Coronary artery (tissue), 2 donors: ENCODE data around the gene ANXA11.

ENCODE experiments used
- DNase-seq: peaks from one replicate; pipeline ENCODE4 v3.0.0-alpha.2; 2017; ENCODE audit warnings: low spot score
- H3K27ac ChIP-seq, 2 donors: fragments of 200-600 bp; sonication (generic); one replicate each; pipeline ENCODE4 v1.5.1; 2016 to 2019
- H3K4me3 ChIP-seq: fragments of 200-600 bp; sonication (generic); 2 replicates; pipeline ENCODE4 v1.5.1; 2016; ENCODE audit warnings: mild to moderate bottlenecking, moderate library complexity
- TF ChIP-seq, protein P1 (sequence below): fragments of 200-600 bp; sonication (generic); IDR thresholded peaks from one replicate; pipeline ENCODE4 v1.5.1; 2019; ENCODE audit warnings: antibody characterized with exemption

Gene ANXA11

DNA sequence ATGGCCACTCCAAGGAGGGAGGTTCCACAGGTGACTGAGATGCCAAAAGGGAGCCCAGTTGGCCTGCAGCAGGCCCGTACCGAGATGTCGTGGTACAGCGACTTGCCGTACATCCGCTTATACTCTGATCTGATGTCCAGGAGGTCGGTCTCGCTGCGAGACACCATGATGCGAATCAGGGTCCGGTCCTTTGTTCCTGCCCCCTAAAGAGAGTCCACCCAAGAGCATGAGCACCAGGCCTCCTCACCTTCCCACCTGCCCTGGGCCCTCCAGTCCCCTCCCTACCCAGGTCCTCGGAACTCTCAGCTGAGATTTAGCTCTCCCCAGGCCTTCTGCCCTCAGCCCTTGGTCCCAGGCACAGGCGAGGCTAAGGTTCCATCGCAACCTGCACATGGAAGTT is 47.8 kb downstream of the ANXA11 start:
- no peak for DNase-seq
- H3K27ac ChIP-seq: peak overlapping the region; percentile 86 to 95
- TF ChIP-seq, protein P1, sequence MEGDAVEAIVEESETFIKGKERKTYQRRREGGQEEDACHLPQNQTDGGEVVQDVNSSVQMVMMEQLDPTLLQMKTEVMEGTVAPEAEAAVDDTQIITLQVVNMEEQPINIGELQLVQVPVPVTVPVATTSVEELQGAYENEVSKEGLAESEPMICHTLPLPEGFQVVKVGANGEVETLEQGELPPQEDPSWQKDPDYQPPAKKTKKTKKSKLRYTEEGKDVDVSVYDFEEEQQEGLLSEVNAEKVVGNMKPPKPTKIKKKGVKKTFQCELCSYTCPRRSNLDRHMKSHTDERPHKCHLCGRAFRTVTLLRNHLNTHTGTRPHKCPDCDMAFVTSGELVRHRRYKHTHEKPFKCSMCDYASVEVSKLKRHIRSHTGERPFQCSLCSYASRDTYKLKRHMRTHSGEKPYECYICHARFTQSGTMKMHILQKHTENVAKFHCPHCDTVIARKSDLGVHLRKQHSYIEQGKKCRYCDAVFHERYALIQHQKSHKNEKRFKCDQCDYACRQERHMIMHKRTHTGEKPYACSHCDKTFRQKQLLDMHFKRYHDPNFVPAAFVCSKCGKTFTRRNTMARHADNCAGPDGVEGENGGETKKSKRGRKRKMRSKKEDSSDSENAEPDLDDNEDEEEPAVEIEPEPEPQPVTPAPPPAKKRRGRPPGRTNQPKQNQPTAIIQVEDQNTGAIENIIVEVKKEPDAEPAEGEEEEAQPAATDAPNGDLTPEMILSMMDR: no peak
- H3K4me3 ChIP-seq: no peak overlapping the region

DNA sequence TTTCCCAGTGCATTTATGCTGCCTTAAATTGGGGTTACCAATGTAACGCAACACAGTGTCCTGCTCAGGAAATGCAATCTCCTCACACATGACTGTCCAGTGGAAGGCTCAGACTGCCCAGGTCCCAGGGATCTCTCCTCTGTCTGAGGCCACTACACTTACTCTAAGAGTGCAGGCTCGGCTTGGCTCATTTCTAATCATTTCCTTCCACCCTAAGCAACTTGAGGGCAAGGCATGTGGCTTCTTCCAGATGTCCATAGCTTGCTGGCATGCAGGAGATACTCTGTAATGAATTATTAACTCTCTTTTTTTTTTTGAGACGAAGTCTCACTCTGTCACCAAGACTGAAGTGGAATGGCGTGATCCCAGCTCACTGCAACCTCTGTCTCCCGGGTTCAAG is 49.1 kb downstream of the ANXA11 start:
- TF ChIP-seq, protein P1: no peak
- no peak overlapping the region for H3K4me3 ChIP-seq
- H3K27ac ChIP-seq: peak overlapping the region; percentile 86 to 95
- no peak for DNase-seq

DNA sequence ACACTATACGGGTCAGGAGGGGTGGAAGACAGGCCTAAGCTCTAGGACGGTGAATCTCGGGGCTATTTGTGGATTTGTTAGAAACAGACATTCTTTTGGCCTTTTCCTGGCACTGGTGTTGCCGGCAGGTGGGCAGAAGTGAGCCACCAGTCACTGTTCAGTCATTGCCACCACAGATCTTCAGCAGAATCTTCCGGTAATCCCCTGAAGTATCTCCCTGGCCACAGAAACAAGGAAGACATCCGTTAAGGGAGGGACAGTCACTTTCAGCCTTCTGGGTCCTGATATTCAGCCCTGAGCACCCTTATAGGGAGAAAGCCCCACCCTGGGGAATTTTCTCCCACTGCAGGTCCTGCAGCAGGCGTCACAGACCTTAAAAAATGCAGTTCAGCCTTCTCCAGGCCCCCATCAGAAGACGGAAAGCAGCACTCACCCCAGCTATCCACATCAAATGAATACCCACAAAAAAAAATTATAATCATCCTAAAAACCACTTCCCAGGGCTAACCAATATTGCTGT is 49.6 kb downstream of the ANXA11 start:
- Histone ChIP-seq H3K27ac (peak overlapping the region; percentile 86 to 95), H3K4me3 (peak overlapping the region; percentile 24)
- no peak for DNase-seq
- TF ChIP-seq, protein P1: no peak

DNA sequence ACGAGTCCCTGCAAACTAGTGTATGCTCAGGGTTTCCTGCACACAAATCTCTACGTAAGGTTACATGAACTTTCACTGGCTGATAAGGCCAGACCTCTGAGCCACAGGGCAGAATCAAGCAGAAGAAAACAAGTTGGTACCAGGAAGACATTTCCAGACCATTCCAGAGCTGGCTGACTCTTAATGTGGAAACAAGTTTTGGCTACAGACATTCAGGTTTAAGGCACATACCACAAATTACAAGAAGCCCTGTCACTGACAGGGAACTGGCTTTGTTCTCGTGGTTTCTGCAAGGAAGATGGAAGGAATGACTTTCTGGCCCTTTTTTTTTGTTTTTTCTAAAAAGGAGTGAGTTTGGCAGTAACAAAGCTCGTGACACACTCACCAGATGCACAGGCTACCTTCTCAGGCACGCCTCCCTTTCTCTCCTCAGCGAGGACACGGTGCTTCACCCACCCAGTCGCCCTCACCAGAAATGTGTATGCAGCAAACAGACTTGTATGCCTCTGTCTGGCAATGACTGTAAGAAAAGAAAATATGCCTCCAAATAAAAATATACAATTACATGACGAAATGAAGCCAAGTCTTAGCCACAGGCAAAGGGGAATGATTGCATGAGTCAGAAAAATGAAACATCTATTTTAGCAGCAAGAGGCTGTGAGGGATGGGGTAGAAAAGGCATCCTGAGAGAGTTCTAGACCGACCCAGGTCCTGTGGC is 50.2 kb downstream of the ANXA11 start:
- no peak for DNase-seq
- Histone ChIP-seq H3K4me3 (peak overlapping the region; percentile 24), H3K27ac (peak overlapping the region; percentile 86 to 95)
- TF ChIP-seq, protein P1: no peak

DNA sequence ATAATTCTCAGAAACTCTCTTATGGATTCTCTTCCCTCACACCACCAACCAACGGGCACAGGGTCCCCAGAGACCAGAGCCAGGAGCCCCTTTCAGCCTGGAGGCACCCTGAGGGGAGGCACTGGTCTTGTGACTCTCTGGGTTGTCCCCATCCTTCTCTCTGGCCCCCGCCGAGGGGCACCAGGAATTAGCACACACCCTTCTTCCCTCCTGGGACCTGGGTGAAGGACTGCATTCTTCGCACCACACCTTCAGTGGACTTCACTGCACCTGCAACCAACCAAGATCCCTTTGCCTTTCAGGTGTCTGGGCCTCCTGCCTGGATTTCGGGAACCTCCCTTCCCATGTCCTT is 50.7 kb downstream of the ANXA11 start:
- Histone ChIP-seq H3K27ac (peak overlapping the region; percentile 86 to 95), H3K4me3 (no peak overlapping the region)
- TF ChIP-seq, protein P1: no peak
- no peak for DNase-seq

DNA sequence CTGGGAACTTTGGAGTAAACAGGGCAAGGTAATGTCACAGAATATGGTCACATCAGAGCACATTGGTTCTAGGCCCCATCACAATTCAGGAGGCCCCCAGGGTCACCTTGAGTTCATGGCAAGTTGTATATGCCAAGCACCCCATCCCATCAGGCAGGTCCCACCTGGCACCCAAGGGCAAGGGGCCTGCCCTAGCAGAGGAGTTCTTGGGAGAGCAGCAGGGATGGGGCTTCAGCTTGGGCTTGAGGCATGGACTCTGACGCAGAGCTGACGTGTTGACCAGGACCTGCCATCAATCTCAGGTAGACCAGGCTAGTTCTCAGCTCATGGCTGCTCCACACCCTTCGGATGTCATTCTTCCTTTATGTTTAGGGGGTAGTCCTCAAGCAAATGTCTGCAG is 51.9 kb downstream of the ANXA11 start:
- no peak overlapping the region for H3K4me3 ChIP-seq
- no peak for DNase-seq
- TF ChIP-seq, protein P1: no peak
- H3K27ac ChIP-seq: peak overlapping the region; percentile 34 to 39

DNA sequence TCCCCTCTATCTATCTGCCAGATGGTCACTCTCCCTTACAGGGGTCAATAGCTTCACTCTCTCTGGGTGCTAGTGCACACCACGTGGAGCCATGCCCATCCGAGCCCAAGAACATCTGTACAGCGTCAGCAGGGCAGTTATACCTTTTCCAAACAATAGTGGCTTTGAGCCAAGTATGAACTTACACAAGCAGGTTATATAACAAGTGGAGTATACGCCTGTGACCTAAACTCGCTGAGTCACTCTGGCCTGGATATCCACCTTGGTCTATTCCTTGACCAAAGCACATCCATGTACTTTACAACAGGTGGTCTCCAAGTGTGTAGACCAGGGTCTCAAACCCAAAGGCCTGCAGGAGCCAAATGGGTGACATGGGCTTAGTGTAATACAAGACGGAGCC is 52.5 kb downstream of the ANXA11 start:
- DNase-seq: no peak
- Histone ChIP-seq H3K27ac (peak overlapping the region in 1 of 2 donors; percentile 52), H3K4me3 (no peak overlapping the region)
- TF ChIP-seq, protein P1: no peak
